Uterus (tissue), 2 donors: Measurements from ENCODE around the gene RANBP9.

Experiments used
- POLR2A ChIP-seq, 2 donors: fragments of 450-650 bp; IDR thresholded peaks; one replicate each; pipeline ENCODE4 v1.6.1; 2016; ENCODE audit warnings: antibody characterized with exemption in 2 of 2, mild to moderate bottlenecking in 1 of 2, moderate library complexity in 1 of 2
- TF ChIP-seq, protein P1 (sequence below), 4 experiments: fragments of 200-600 bp in 2 of 4; fragments of 450-650 bp in 2 of 4; sonication (generic) in 2 of 4; IDR thresholded peaks; one replicate each; pipeline ENCODE4 v1.5.1; 2016 to 2019; ENCODE audit warnings: antibody characterized with exemption in 4 of 4, mild to moderate bottlenecking in 2 of 4, moderate library complexity in 1 of 4

DNA sequence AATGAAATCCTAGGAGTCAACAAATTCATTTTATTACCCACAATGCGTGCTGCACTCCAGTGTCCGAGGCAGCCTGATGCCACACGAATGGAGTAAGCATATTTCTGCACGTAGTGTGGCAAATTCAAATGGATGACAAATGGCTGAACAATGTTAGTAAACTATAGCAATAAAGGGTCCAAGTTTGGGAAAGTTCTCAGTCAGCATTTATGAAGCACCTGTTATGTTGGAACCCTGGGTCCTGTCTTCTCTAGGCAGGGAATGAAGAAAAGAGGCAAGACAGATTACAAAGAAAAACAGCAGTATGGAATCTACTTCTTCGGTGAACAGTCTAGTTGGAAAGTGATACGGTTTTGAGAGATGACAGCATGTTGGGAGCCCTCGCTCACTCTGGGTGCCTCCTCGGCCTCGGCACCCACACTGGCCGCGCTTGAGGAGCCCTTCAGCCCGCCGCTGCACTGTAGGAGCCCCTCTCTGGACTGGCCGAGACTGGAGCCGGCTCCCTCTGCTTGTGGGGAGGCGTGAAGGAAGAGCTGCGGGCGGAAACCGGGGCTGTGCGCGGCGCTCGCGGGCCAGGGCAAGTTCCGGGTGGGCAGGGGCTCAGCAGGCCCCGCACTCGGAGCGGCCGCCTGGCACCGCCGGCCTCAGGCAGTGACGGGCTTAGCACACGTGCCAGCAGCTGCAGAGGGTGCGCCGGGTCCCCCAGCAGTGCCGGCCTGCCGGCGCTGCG, 4.8 kb upstream of the RANBP9 start:
- TF ChIP-seq, protein P1, sequence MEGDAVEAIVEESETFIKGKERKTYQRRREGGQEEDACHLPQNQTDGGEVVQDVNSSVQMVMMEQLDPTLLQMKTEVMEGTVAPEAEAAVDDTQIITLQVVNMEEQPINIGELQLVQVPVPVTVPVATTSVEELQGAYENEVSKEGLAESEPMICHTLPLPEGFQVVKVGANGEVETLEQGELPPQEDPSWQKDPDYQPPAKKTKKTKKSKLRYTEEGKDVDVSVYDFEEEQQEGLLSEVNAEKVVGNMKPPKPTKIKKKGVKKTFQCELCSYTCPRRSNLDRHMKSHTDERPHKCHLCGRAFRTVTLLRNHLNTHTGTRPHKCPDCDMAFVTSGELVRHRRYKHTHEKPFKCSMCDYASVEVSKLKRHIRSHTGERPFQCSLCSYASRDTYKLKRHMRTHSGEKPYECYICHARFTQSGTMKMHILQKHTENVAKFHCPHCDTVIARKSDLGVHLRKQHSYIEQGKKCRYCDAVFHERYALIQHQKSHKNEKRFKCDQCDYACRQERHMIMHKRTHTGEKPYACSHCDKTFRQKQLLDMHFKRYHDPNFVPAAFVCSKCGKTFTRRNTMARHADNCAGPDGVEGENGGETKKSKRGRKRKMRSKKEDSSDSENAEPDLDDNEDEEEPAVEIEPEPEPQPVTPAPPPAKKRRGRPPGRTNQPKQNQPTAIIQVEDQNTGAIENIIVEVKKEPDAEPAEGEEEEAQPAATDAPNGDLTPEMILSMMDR (IDR thresholded peaks at IDR 0.05): no peak
- TF ChIP-seq POLR2A (IDR thresholded peaks at IDR 0.05): no peak
